HG03135 (cell line): ENCODE results near the gene ABTB1.
"Not testable (repeated sequence)": the region's sequence is repeated elsewhere in the genome, so short reads cannot be mapped to it uniquely, and the experiment has no call there.

Experiments used
- ATAC-seq: cut with Tn5 transposase; IDR thresholded peaks from one replicate; pipeline ENCODE4 v1.9.1; 2021; ENCODE audit warnings: mild to moderate bottlenecking, moderate library complexity; ENCODE audit not compliant: unreplicated experiment

Gene ABTB1

GRCh38 chr3:127700406-127700805 is 27.7 kb downstream of the ABTB1 start:
- no peak for ATAC-seq

- no peak for ATAC-seq
Measured at GRCh38 chr3:127701280-127701911, 28.6 kb downstream of the ABTB1 start.

DNA sequence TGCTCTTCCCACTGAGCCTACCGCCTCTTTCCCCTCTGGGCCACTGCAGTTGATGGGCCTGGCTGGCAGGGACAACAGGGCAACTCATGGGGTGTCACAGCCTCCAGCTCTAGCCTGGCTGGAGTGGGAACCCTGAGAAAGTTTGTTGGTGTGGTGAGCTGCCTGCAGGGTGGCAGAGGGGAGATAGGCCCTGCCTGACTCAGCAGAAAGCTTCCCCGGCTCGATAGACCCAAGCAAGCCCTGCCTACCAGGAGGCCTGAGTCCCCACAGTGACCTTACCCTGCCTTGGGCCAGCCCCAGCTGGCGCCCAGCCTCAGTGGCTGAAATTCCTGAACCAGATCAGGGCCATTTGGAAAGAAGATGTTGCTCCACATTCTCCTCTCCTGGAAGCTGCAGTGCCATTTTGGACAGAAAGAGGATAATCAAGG is 29.4 kb downstream of the ABTB1 start:
- ATAC-seq, result no peak

- ATAC-seq, result not testable (repeated sequence)
Measured at GRCh38 chr3:127704840-127705239, 32.1 kb downstream of the ABTB1 start.

DNA sequence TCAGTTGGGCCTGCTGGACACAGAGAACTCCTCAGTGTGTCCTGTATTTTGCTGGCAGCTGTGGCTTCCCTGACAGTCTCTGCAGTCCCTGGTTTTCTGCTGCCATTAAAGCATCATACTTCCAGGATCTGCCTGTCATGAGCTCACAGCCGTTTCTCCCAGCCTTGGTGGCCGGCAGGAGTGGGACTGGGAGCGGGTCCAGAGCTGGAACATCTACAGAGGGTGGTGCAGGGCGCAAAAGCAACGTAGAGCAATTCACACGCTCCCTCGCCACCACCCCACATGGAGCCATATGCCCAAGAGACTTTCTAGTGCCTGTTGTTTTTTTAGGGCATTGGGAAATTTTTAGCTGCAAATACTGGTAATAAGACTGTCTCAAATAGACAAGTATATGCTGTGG is 33.6 kb downstream of the ABTB1 start:
- no peak for ATAC-seq

- ATAC-seq, result no peak
Measured at GRCh38 chr3:127706785-127707351, 34.1 kb downstream of the ABTB1 start.

GRCh38 chr3:127707851-127708411 is 35.2 kb downstream of the ABTB1 start:
- no peak for ATAC-seq

DNA sequence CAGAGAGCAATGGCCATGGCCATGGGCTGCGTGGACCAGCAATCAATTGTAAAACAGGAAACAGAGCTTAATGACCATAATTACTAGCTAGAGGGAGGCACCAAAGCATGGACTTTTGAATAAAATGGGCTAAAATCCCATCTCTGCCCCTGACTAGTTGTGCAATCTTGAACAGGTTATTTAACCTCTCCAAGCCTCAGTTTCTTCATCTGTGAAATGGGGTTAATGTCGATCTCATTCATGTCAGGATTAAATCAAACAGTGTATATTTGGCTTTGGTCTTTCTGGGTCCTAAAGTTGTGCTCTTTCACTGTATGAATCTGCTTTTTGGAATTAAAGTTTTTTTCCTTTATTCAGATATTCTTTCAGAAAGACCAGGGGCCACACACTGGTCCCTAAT is 36.1 kb downstream of the ABTB1 start:
- ATAC-seq, result no peak

GRCh38 chr3:127709320-127710060 is 36.7 kb downstream of the ABTB1 start:
- ATAC-seq, result no peak

- ATAC-seq, result no peak
Measured at GRCh38 chr3:127710155-127710941, 37.6 kb downstream of the ABTB1 start.

DNA sequence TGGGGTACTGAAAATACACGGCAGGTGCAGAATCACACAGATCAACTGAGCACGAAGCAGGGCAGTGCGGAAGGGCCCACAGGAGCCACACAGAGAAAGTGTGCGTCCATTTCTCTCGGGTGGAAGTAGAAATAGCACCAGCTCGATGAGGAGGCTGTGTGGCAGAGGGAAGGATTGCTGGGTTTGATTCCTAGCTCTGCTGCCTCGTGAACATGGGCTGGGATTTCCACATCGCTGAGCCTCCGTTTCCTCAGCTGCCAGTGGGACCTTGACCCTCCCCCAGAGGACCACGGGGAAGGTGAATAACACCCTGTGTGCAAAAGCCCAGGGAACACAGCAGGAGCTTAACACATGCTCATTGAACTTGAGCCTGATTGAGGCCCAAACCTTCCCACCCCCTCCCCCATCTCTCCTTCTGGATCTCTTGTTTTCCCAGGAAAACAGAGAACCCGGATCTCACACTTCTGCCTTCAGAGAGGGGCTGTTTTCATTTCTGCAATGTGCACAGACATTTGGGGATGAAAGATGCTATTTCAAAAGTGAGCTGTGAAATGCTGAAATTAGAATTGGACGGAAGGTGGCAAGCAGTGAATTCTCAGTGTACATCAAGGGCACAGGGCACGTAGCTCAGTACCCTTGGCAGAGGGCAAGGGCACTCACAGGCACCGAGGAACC is 38.4 kb downstream of the ABTB1 start:
- no peak for ATAC-seq

- ATAC-seq, result no peak
Measured at GRCh38 chr3:127711896-127712295, 39.1 kb downstream of the ABTB1 start.

- ATAC-seq, result no peak
Measured at GRCh38 chr3:127712461-127712860, 39.7 kb downstream of the ABTB1 start.

- no peak for ATAC-seq
Measured at GRCh38 chr3:127712881-127713771, 40.4 kb downstream of the ABTB1 start.

DNA sequence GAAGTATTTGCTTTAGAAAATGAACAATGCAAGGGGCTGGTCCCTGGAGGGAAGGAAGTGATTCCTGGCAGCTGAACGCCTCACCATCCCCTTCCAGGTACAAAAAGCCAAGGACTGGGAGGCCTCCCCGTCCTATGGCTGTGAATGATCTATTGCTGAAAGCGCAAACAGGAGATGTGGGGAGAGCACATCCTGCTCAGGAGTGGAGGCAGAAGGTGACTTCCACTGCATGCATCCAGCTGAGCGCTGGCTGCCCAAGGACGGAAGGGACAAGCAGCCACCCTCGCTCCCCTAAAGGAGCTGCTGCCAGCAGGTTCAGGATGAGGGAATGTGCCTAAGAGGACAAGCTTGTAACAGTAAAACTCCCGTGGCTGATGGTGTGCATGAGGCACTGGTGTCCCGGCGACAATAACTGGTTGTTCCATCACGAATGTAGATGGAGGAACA is 41.4 kb downstream of the ABTB1 start:
- no peak for ATAC-seq

DNA sequence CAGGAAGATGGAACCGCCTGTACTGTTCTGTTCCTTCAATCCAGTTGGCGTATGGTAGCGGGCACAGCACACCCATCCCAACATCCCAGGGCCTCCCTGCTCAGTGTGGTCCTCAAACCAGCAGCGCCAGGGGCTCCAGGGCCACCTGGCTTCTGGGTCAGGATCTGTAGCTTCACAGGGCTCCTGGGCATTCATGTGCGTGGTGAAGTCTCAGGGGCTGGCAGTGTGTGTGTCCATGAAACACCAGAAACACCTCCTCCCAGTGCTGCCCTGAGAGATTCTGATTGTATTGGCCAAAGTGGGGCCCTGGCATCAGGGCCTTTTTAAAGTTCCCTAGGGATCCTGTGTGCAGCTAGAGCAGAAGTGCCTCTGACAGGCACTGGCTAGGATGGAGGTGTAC is 42.1 kb downstream of the ABTB1 start:
- no peak for ATAC-seq

- ATAC-seq, result no peak
Measured at GRCh38 chr3:127715532-127715931, 42.8 kb downstream of the ABTB1 start.

- ATAC-seq, result no peak
Measured at GRCh38 chr3:127716384-127716783, 43.6 kb downstream of the ABTB1 start.
